ENCODE results near the gene INSYN2A. TPM values are rescaled to one million over a fixed set of nuclear protein-coding genes. Genes with fewer than 3 reads are reported as not detected.

INSYN2A gene
- polyA plus RNA-seq (2012; ENCODE audit: insufficient read length, low read depth), result 0.13 TPM

- TF ChIP-seq TAF1 (IDR thresholded peaks at IDR 0.05; ENCODE audit: borderline replicate concordance, insufficient read depth, low read length) (no peak), POLR2AphosphoS5 (IDR thresholded peaks at IDR 0.05; ENCODE audit: low read depth, low read length) (no peak), FOXP2 (optimal IDR thresholded peaks at IDR 0.05; ENCODE audit: borderline replicate concordance, extremely low read depth, extremely low read length, insufficient read depth) (no peak)
These were observed at the start of gene INSYN2A for GRCh38 chr10:127196282-127197153. Gene INSYN2A (minus strand): TSS chr10:127196591. CDS start chr10:127176395, 20,196 bp downstream.

- no peak for TF ChIP-seq FOXP2 (optimal IDR thresholded peaks at IDR 0.05; ENCODE audit: borderline replicate concordance, extremely low read depth, extremely low read length, insufficient read depth)
- TF ChIP-seq TAF1 (IDR thresholded peaks at IDR 0.05; ENCODE audit: borderline replicate concordance, insufficient read depth, low read length), result no peak
- TF ChIP-seq REST (IDR thresholded peaks at IDR 0.05; ENCODE audit: insufficient read depth in 1 of 2, low read depth in 2 of 2, low read length in 2 of 2), result no peak
- TF ChIP-seq POLR2AphosphoS5 (IDR thresholded peaks at IDR 0.05; ENCODE audit: low read depth, low read length), result no peak
- TF ChIP-seq SIN3A (IDR thresholded peaks at IDR 0.05; ENCODE audit: borderline replicate concordance, insufficient read depth, low read length), result no peak
These were observed 49.1 kb upstream of the INSYN2A start for GRCh38 chr10:127245456-127245855.

GRCh38 chr10:127243490-127244272, 47.3 kb upstream of the INSYN2A start:
- no peak for TF ChIP-seq TAF1 (IDR thresholded peaks at IDR 0.05; ENCODE audit: borderline replicate concordance, insufficient read depth, low read length)
- no peak for TF ChIP-seq SIN3A (IDR thresholded peaks at IDR 0.05; ENCODE audit: borderline replicate concordance, insufficient read depth, low read length)
- TF ChIP-seq POLR2AphosphoS5 (IDR thresholded peaks at IDR 0.05; ENCODE audit: low read depth, low read length), result no peak
- no peak for TF ChIP-seq REST (IDR thresholded peaks at IDR 0.05; ENCODE audit: insufficient read depth in 1 of 2, low read depth in 2 of 2, low read length in 2 of 2)

DNA sequence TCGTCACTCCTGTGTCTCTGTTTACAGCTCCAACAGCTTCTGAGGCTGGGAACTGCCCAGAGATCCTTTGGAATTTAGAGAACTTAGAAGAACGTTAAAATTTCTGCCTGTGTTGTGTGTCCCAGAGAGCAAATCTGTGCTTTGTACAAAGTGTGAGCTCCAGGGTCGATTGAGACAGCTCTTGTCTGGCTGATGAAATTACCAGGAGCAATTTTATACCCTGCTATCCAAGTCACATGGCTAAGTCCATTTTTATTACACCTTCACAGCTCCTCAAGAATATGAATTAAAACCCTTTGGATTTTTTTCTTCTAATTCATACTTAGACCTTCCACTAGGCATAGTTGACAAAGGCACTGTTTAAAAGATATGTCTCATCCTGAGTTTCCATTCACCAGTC, 46.5 kb upstream of the INSYN2A start:
- TF ChIP-seq POLR2AphosphoS5 (IDR thresholded peaks at IDR 0.05; ENCODE audit: low read depth, low read length) (no peak), REST (IDR thresholded peaks at IDR 0.05; ENCODE audit: insufficient read depth in 1 of 2, low read depth in 2 of 2, low read length in 2 of 2) (no peak), SIN3A (IDR thresholded peaks at IDR 0.05; ENCODE audit: borderline replicate concordance, insufficient read depth, low read length) (no peak), TAF1 (IDR thresholded peaks at IDR 0.05; ENCODE audit: borderline replicate concordance, insufficient read depth, low read length) (no peak), FOXP2 (optimal IDR thresholded peaks at IDR 0.05; ENCODE audit: borderline replicate concordance, extremely low read depth, extremely low read length, insufficient read depth) (no peak)

GRCh38 chr10:127236266-127236665, 39.9 kb upstream of the INSYN2A start:
- TF ChIP-seq POLR2AphosphoS5 (IDR thresholded peaks at IDR 0.05; ENCODE audit: low read depth, low read length) (no peak), SIN3A (IDR thresholded peaks at IDR 0.05; ENCODE audit: borderline replicate concordance, insufficient read depth, low read length) (no peak), FOXP2 (optimal IDR thresholded peaks at IDR 0.05; ENCODE audit: borderline replicate concordance, extremely low read depth, extremely low read length, insufficient read depth) (no peak), REST (IDR thresholded peaks at IDR 0.05; ENCODE audit: insufficient read depth in 1 of 2, low read depth in 2 of 2, low read length in 2 of 2) (no peak), TAF1 (IDR thresholded peaks at IDR 0.05; ENCODE audit: borderline replicate concordance, insufficient read depth, low read length) (no peak)

All from PFSK-1 (cell line).